GM12874 (cell line): ENCODE results near the gene AIFM3.

ENCODE experiments used
- CTCF ChIP-seq: IDR thresholded peaks from 2 replicates; pipeline ENCODE4 v1.5.1; 2011; ENCODE audit warnings: low read depth, mild to moderate bottlenecking, control low read depth, low read length, moderate library complexity; ENCODE audit not compliant: insufficient read depth

The AIFM3 gene

GRCh38 chr22:20975541-20976290 is 8.7 kb downstream of the AIFM3 start:
- no peak for TF ChIP-seq CTCF

GRCh38 chr22:20976291-20976877 is 9.3 kb downstream of the AIFM3 start:
- no peak for TF ChIP-seq CTCF

GRCh38 chr22:20977019-20977418 is 10.0 kb downstream of the AIFM3 start:
- no peak for TF ChIP-seq CTCF

GRCh38 chr22:20977516-20978170 is 10.6 kb downstream of the AIFM3 start:
- no peak for TF ChIP-seq CTCF

GRCh38 chr22:20978419-20978818 is 11.4 kb downstream of the AIFM3 start:
- TF ChIP-seq CTCF = no peak

- no peak for TF ChIP-seq CTCF
Measured at GRCh38 chr22:20979243-20979809, 12.3 kb downstream of the AIFM3 start.

GRCh38 chr22:20979940-20980453 is 12.9 kb downstream of the AIFM3 start:
- TF ChIP-seq CTCF = no peak
